ENCODE measurements around the gene XKR3.
"Not testable (repeated sequence)": the region's sequence is repeated elsewhere in the genome, so short reads cannot be mapped to it uniquely, and the experiment has no call there.

XKR3 gene

GRCh38 chr22:16734271-16734670 lies 90.9 kb downstream of the XKR3 start:
- DNase-seq = not testable (repeated sequence)

Measured in NCI-H1105 (cell line).